ENCODE measurements around the gene IRF4. TPM values are rescaled to one million over a fixed set of nuclear protein-coding genes. Genes with fewer than 3 reads are reported as not detected.

IRF4 gene
- total and polyA plus RNA-seq, 2 donors (not counting 1 experiment from before 2014, with no cell fraction given): 75.7 to 142 TPM

DNA sequence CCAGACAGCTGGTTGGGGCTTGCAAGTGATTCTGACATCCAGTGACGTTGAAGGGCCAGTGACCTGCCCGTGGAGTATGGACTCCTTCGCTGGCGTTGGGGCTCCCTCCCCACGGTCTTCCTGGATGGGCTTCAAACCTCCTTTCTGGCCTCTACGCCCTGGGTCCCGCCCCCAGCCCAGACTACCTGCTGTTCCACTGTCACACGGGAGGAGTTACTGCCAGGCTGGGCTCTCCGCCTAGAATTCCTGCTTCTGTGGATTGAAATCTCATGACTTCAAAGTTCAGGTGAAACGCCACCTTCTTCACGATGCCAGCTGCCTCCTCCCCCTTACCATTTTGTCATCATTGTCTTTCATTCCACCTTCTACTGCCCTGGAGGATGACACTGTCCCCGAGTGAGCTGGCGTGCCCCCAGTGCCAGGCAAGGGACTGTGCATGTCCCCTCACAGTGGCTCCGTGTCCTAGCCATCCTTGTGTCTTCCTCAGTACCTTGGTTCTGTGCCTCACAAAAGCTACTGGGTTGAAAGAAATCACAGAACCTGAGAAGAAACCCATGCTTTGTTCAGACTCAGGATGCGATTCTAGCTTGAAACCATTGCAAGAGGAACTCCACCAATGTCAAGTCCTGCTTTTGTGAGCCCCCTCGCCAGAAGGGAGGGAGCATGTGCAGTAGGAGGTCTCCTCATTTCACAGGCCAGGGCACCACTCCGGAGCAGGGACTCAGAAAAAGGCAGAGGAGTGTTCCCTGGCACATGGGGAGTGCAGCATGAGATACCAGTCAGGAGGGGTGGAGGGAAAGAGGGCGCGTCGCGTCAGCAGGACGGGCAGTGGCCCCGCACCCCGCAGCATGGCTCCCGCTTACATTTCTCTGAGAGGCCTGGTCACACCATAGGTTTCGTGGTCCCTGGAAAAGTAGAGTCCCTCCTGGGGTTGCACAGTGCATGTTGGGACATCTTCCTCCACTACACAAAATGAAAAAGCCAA is 11.0 kb upstream of the IRF4 start:
- 94% methylated on average over 26 of the region's 26 CpGs for WGBS (ENCODE audit: insufficient coverage)
- ChIA-PET CTCF (interaction anchor here (0.8 to 1.2 kb wide), 2 partner anchors 9 to 10 kb away, joined by 3 read pairs; no protein-coding TSS in a partner anchor), POLR2A (interaction anchor here (0.5 kb wide), 1 partner anchor 16 kb away, joined by 3 read pairs; no protein-coding TSS in a partner anchor)
- Histone ChIP-seq H3K4me1 (ENCODE audit: control insufficient read depth in 2 of 2, insufficient read depth in 2 of 2, low read length in 2 of 2) (peaks cover 44 to 46% of the 10 kb centered on the region in 2 donors), H3K36me3 (replicated peaks in 1 of 2; ENCODE audit: control extremely low read depth in 1 of 2, control insufficient read depth in 1 of 2, extremely low read depth in 1 of 2, insufficient read depth in 2 of 2, low read length in 1 of 2) (no peaks in the 10 kb centered on the region), H3K79me2 (ENCODE audit: control insufficient read depth, insufficient read depth, low read length) (no peaks in the 10 kb centered on the region), H3K27ac (ENCODE audit: low read length in 2 of 2) (no peak overlapping the region), H3K27me3 (replicated peaks in 1 of 4; ENCODE audit: control extremely low read depth in 1 of 4, control insufficient read depth in 3 of 4, insufficient read depth in 4 of 4, low read length in 3 of 4) (no peaks in the 10 kb centered on the region), H3K4me3 (ENCODE audit: control extremely low read depth in 1 of 5, extremely low read depth in 1 of 5, insufficient read depth in 1 of 5, low read depth in 2 of 5, low read length in 4 of 5) (no peak overlapping the region), H3K9ac (ENCODE audit: low read length) (no peak overlapping the region), H3K9me3 (ENCODE audit: control extremely low read depth in 1 of 3, control insufficient read depth in 2 of 3, insufficient read depth in 1 of 3, low read length in 2 of 3) (peaks cover 0 to 34% (median 0%) of the 10 kb centered on the region in 3 donors), H4K20me1 (ENCODE audit: control insufficient read depth, insufficient read depth, low read length, poor library complexity, severe bottlenecking) (no peaks in the 10 kb centered on the region), H3K4me2 (replicated peaks; ENCODE audit: low read depth, low read length, poor library complexity, severe bottlenecking) (peak overlapping the region; percentile 40), H2AFZ (ENCODE audit: insufficient read depth, low read depth, low read length, poor library complexity, severe bottlenecking) (no peak overlapping the region)
- no peaks in the 10 kb centered on the region for H3K9me3 Mint-ChIP-seq (ENCODE audit: insufficient read depth)
- peaks cover 42% of the 10 kb centered on the region for H3K4me1 Mint-ChIP-seq
- ATAC-seq (ENCODE audit: low read depth): no peak
- peak overlapping the region; percentile 66 for H3K27ac Mint-ChIP-seq
- H3K4me3 Mint-ChIP-seq: no peak overlapping the region
- no peaks in the 10 kb centered on the region for H3K27me3 Mint-ChIP-seq
- intact Hi-C loops (cut with micrococcal nuclease): no loop called here
- DNase-seq: no peak
- TF ChIP-seq EZH2 (IDR thresholded peaks at IDR 0.05; ENCODE audit: borderline replicate concordance, insufficient read depth, low read depth, low read length, poor library complexity, severe bottlenecking): no peak
- TF ChIP-seq, protein P1, sequence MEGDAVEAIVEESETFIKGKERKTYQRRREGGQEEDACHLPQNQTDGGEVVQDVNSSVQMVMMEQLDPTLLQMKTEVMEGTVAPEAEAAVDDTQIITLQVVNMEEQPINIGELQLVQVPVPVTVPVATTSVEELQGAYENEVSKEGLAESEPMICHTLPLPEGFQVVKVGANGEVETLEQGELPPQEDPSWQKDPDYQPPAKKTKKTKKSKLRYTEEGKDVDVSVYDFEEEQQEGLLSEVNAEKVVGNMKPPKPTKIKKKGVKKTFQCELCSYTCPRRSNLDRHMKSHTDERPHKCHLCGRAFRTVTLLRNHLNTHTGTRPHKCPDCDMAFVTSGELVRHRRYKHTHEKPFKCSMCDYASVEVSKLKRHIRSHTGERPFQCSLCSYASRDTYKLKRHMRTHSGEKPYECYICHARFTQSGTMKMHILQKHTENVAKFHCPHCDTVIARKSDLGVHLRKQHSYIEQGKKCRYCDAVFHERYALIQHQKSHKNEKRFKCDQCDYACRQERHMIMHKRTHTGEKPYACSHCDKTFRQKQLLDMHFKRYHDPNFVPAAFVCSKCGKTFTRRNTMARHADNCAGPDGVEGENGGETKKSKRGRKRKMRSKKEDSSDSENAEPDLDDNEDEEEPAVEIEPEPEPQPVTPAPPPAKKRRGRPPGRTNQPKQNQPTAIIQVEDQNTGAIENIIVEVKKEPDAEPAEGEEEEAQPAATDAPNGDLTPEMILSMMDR (IDR thresholded peaks at IDR 0.05): no peak

Measured in B cell (primary cell).